HG03460 (cell line): ENCODE results near the gene C9.
A peak's percentile ranks its signal among the peaks of the same experiment; 100 is the strongest.
"Not testable (repeated sequence)": the region's sequence is repeated elsewhere in the genome, so short reads cannot be mapped to it uniquely, and the experiment has no call there.

Experiments
- ATAC-seq: cut with Tn5 transposase; IDR thresholded peaks from one replicate; pipeline ENCODE4 v1.9.1; 2021; ENCODE audit not compliant: unreplicated experiment

Gene C9

GRCh38 chr5:39264528-39264927 is 99.8 kb downstream of the C9 start:
- peak; percentile 91 for ATAC-seq

GRCh38 chr5:39262981-39263380 is 101.3 kb downstream of the C9 start:
- no peak for ATAC-seq

GRCh38 chr5:39260095-39260494 is 104.2 kb downstream of the C9 start:
- no peak for ATAC-seq

- no peak for ATAC-seq
These were observed 106.7 kb downstream of the C9 start for GRCh38 chr5:39257554-39257953.

GRCh38 chr5:39256477-39257235 is 107.6 kb downstream of the C9 start:
- peak; percentile 88 for ATAC-seq

GRCh38 chr5:39255406-39255805 is 108.9 kb downstream of the C9 start:
- ATAC-seq, result no peak

- no peak for ATAC-seq
These were observed 109.6 kb downstream of the C9 start for GRCh38 chr5:39254671-39255070.

- no peak for ATAC-seq
These were observed 111.1 kb downstream of the C9 start for GRCh38 chr5:39253196-39253595.

- ATAC-seq, result no peak
These were observed 114.6 kb downstream of the C9 start for GRCh38 chr5:39249564-39250274.

GRCh38 chr5:39249069-39249468 is 115.2 kb downstream of the C9 start:
- no peak for ATAC-seq

- no peak for ATAC-seq
These were observed 123.5 kb downstream of the C9 start for GRCh38 chr5:39240750-39241149.

- ATAC-seq, result no peak
These were observed 125.8 kb downstream of the C9 start for GRCh38 chr5:39238366-39239105.

GRCh38 chr5:39236718-39237117 is 127.6 kb downstream of the C9 start:
- ATAC-seq, result no peak

- ATAC-seq, result no peak
These were observed 128.6 kb downstream of the C9 start for GRCh38 chr5:39235648-39236047.

- ATAC-seq, result not testable (repeated sequence)
These were observed 129.8 kb downstream of the C9 start for GRCh38 chr5:39234494-39234893.
